Stimulated activated CD4-positive, alpha-beta T cell treated with anti-CD3 and anti-CD28 coated beads, TNF-alpha, amount 100 ng/mL, for 1 hour (primary cell): ENCODE data around the gene LARP7.
"Not testable (repeated sequence)": the region's sequence is repeated elsewhere in the genome, so short reads cannot be mapped to it uniquely, and the experiment has no call there.

Experiments
- DNase-seq, 3 donors: peaks; one replicate each; pipeline ENCODE4 v3.0.0-alpha.2; 2020; ENCODE audit warnings: low read depth in 3 of 3, low spot score in 1 of 3

The LARP7 gene

GRCh38 chr4:112649055-112649408 is 12.1 kb downstream of the LARP7 start:
- no peak for DNase-seq

- no peak for DNase-seq
Measured at GRCh38 chr4:112650332-112650731, 13.4 kb downstream of the LARP7 start.

- DNase-seq = no peak
Measured at GRCh38 chr4:112651641-112652040, 14.7 kb downstream of the LARP7 start.

GRCh38 chr4:112652216-112652615 is 15.3 kb downstream of the LARP7 start:
- DNase-seq = no peak

GRCh38 chr4:112655270-112655669 is 18.3 kb downstream of the LARP7 start:
- no peak for DNase-seq

GRCh38 chr4:112656115-112656514 is 19.2 kb downstream of the LARP7 start:
- DNase-seq = not testable (repeated sequence)

GRCh38 chr4:112664611-112665010 is 27.7 kb downstream of the LARP7 start:
- no peak for DNase-seq

- no peak for DNase-seq
Measured at GRCh38 chr4:112668131-112668530, 31.2 kb downstream of the LARP7 start.

- no peak for DNase-seq
Measured at GRCh38 chr4:112673076-112673475, 36.1 kb downstream of the LARP7 start.

- DNase-seq = no peak
Measured at GRCh38 chr4:112673686-112674085, 36.7 kb downstream of the LARP7 start.

GRCh38 chr4:112674376-112674775 is 37.4 kb downstream of the LARP7 start:
- no peak for DNase-seq

- no peak for DNase-seq
Measured at GRCh38 chr4:112677519-112678091, 40.7 kb downstream of the LARP7 start.

- DNase-seq = no peak
Measured at GRCh38 chr4:112680996-112681395, 44.1 kb downstream of the LARP7 start.

- DNase-seq = no peak
Measured at GRCh38 chr4:112693507-112693906, 56.6 kb downstream of the LARP7 start.

GRCh38 chr4:112700679-112701078 is 63.7 kb downstream of the LARP7 start:
- no peak for DNase-seq

GRCh38 chr4:112702892-112703291 is 65.9 kb downstream of the LARP7 start:
- DNase-seq = no peak

- DNase-seq = no peak
Measured at GRCh38 chr4:112704322-112704721, 67.4 kb downstream of the LARP7 start.

GRCh38 chr4:112704991-112705845 is 68.3 kb downstream of the LARP7 start:
- DNase-seq = no peak

- DNase-seq = not testable (repeated sequence)
Measured at GRCh38 chr4:112705891-112706839, 69.2 kb downstream of the LARP7 start.

GRCh38 chr4:112706840-112707207 is 69.9 kb downstream of the LARP7 start:
- DNase-seq = no peak
